ENCODE data around the gene SENP1.

SENP1 gene

DNA sequence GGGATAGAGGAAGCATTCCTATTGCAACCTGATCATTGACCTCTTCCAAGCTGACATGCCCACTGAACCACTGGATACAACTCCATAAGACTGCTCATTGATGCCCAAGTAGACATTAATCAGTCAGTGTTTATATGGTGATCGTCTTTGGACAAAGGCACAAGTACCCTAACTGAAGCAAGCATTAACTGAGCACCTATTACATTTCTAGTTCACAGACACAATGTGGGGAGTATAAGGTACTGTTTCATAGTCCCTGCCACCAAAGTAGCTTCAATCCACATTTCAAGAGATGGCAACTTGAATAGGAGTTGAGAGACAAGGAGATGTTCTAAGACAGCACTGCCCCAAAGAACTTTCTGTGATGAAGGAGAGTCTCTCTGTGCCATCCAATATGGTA lies 90.8 kb downstream of the SENP1 start:
- no peak for DNase-seq

DNA sequence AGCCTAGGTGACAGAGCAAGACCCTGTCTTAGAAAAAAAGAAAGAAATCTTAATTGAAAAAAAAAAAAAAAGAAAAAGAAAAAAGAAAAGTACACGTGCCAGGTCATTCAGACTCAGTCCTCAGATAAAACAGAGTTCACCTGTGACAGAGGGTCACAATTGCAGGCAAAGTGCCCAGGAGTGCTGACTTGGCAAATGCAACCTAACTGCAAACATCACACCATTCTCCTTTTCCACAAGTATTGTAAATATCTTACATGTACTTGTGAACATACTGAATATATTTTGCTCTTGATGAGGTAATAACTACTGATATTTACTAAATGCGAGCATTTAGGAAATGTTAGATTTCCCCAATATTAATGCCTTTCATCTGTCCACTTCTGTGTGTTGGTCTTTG lies 92.6 kb downstream of the SENP1 start:
- DNase-seq = no peak

GRCh38 chr12:48012070-48012469 lies 93.8 kb downstream of the SENP1 start:
- no peak for DNase-seq

GRCh38 chr12:48010366-48010970 lies 95.4 kb downstream of the SENP1 start:
- no peak for DNase-seq

- DNase-seq = no peak
Measured at GRCh38 chr12:48009471-48009870, 96.4 kb downstream of the SENP1 start.

DNA sequence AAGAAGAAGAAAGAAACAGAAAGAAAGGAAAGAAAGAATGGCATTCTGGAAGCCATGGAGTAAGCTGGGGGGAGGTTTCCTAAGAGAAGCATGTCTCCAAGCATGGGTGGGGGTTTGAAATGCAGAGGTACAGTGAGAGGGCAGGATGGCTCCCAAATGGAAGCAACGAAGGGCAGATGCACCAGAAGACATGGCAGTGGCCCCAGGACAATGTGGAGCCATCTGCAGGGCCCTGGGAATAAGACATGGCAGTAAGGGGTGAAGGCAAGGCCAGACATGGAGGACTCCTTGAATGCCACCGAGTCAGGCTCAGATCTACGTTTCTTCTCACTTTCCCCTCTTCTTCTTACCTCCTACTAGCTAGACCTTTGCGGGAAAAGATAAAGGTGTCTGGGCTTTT lies 96.9 kb downstream of the SENP1 start:
- DNase-seq = no peak

DNA sequence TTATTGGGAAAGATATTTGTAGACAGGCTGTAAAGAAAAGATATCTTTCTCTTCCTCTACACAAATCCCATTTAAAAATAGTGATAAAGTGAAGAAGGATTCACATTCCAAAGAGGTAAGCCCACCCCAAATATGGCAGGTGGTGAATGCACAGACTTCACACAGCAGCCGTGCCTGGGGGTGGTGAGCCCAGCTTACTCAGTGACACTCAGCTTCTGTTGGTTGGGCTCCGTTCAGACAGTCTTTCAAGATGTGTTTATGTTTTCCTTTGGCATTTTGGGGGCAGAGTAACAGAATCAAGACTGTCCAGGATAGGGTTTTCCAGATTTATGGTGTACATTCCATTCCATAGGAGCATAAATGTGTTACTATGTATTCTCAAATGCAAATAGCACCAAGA lies 97.5 kb downstream of the SENP1 start:
- no peak for DNase-seq

DNA sequence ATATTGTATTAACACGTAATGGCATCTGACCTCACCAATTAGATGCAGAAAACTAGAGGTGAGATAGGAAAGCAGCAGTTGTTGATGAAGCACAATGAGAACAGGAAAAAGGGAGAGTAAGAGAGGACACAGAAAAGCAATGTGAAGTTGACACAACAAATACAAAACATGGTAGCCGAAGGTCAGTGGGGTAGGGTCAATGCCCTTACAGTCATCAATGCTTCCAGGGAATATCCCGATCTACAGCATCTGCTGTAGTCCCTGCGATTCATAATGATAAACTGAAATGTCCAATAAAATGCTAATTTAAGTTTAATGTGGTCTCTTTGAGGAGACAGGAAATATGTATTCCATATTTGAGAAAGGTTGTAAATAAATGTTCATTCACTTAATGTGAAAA lies 98.7 kb downstream of the SENP1 start:
- no peak for DNase-seq

GRCh38 chr12:48005750-48006021 lies 100.2 kb downstream of the SENP1 start:
- DNase-seq = no peak

DNA sequence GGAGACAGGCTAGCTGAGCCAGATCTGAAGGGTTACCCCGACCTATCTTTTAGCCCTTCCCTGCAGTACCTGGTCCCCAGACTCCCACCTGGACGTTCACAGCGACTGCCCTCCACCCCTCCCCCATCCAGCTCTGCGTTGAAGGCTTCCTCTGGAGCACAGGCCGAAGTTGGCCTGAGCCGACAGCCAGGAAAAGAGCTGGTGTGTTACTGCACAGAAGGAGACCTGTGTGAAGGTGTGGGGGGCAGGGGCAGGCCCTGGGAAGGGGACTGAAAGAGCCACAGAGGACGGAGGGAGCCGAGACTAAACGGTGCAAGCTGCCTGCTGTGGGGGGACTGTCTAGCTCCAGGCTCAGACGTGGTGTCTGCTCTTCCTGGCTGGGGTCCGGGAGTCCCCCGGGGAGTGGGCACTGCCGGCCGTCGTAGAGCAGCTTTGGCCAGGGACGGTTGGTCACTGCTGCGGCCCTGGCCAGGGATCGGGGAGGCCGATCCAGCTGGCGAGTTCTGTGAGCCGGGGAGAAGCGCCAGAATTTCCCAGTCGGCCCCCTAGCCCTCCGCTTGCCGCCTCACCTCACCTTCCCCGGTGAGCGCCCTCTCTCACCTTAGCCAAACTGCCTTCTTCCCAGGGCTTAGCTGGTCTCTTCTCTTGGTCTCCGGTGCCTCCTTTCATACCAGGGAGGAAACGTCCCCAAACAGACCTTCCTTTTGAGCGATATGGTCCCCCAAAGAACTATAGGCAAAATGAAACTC lies 100.7 kb downstream of the SENP1 start:
- no peak for DNase-seq

DNA sequence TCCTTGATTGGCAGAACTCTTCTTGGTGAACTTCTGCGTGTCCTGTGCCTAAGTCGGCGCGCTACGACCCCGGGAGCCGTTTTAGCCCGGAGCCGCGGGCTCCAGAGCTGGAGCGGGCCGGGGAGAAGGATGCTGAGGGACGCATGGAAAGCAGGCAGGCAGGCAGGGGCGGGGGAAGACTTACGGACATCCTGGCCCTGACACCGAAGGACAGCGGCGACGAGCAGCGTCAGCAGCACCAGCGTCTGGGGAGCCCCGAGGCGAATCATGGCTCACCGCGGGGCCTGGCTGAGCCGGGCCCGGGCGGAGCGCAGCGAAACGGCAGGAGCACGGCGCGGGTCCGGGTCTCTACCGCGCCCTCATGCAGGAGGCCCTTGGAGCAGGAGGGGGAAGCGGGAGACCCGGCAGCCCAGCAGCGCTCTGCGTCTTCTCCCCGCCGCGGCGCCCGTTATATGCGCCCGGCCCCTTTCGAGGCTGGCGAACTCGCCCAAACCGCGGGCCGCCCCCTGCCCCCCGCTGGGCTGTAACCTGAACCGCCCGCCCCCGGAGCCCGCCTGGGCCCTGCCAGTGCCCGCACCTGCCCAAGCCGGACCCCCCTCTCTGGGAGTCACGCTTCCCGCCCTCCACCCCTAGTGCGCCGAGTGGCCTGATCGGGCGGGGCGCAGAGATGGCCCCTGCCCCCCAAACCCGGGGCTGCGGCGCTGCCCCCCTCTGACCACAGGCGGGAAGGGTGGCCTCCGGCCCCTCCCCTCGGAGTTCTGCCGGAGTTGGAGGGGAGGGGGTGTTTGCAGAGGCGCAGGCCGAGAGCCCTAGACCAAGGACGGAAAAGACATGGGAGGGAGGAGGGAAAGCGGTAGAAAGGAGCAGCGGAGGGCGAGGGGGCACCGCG lies 101.6 kb downstream of the SENP1 start, which contains the start of gene COL2A1:
COL2A1 (minus strand) TSS at position 424 of the 889 bp plus-strand sequence; CDS start at position 269, 155 bp downstream.
- DNase-seq = no peak

DNA sequence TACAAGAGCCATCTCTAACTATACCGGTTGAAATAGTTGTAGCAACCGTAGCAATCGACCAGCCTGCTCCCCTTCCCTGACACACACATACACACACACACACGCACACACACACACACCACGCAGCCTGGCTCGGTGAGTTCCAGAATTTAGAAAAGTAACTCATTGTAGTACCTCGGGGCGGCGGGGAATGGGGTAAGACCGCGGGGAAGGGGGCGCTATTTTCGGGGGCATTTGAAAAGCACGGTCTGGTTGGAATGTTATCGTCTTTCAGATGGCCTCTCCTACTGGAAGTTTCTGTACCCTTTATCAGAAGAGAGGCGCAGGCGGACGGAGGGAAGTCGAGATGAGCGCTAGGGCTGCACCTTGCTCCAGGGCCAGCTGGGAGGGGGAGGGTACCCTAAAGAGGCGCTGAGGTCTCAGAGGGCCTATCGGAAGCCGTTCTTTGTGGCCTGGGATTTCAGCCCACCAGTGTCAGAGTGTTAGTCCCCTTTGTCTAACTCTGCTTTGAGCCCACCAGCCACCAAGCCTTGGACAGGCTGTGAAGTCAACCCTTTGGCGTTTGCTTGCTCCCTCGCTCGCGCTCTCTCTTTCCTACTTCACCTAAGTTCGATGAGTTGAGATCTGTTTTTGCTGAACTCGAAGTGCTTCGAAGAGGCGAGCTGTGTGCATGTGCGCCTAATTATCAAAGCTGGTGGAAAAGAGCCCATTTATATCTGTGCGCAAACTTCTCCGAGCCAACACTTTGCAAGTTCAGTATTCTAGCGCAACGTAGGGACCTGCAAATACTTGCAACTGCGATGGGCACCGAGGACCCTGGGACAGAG lies 102.4 kb downstream of the SENP1 start:
- no peak for DNase-seq

- no peak for DNase-seq
Measured at GRCh38 chr12:48002773-48003218, 103.1 kb downstream of the SENP1 start.

- no peak for DNase-seq
Measured at GRCh38 chr12:48002414-48002730, 103.5 kb downstream of the SENP1 start.

- no peak for DNase-seq
Measured at GRCh38 chr12:48001505-48002413, 104.1 kb downstream of the SENP1 start.

DNA sequence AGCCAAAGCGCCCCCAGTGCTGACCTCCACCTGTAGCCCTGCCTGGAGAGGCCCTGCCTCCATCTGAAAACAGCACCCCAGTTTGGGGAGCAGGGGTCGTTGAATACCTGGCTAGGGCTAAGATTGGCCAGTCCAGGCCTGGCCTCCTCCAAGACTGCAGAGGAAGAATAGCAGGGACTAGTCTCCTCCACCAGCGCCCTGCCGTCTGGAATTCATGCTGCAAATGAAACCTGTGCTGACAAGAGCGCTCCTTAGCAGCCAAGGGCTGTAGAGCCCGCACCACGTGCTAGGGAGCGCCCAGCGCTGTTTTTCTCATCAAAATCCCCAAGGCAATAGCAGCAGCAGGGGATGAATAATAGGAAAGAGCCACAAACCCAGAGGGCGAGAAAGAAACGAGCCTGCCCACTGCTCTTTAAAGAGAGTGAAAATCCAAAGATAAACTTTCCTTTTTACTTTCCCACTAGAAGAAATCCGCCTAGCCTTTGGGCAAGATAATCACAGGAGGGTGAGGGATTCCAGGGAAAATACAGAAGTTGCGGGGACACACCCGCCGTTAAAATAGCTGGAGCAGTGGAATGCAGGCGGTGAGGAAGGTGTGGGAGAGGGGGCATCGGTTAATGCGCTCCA lies 104.9 kb downstream of the SENP1 start:
- DNase-seq = no peak

DNA sequence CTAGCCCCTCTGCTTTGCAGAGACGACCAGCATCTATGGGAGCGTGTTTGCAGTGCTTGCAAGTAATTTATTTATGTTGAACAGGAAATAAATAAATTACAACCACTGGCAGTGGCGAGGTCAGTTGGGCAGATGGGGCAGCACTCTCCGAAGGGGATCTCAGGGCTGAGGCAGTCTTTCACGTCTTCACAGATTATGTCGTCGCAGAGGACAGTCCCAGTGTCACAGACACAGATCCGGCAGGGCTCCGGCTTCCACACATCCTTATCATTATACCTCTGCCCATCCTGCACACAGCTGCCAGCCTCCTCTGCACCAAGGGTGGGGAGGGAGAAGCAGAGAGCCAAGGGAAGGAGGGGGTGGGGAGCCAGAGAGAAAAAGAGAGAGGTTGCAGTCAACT lies 106.1 kb downstream of the SENP1 start:
- no peak for DNase-seq

DNA sequence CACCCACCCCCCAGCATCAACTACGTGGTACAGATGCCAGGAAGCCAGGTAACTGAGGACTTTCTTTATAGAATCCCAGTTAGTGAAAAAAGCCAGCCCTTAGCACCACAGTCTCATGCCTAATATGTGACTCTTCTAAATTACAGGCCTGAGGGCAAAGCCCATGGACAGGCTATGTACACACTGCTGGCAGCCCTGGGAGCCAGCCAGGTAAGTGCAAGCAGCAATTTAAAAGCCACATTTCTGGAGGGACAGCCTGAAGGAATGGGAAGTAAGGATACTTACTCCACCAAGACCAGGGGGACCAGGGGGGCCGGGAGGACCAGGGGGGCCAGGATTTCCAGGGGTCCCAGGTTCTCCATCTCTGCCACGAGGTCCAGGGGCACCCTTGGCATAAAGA lies 108.6 kb downstream of the SENP1 start:
- no peak for DNase-seq

- DNase-seq = no peak
Measured at GRCh38 chr12:47995981-47996401, 109.9 kb downstream of the SENP1 start.

- no peak for DNase-seq
Measured at GRCh38 chr12:47993491-47993890, 112.4 kb downstream of the SENP1 start.
